ENCODE data around the gene FUZ. TPM values are rescaled to one million over a fixed set of nuclear protein-coding genes. Genes with fewer than 3 reads are reported as not detected.

Gene FUZ
- total and polyA plus RNA-seq, 9 donors, result 14.6 to 23.8 (median 17.4) TPM

GRCh38 chr19:49799271-49799797 is 13.8 kb downstream of the FUZ start:
- Histone ChIP-seq H3K9me3 (replicated peaks; ENCODE audit: control insufficient read depth, low read depth, low read length) (no peaks in the 10 kb centered on the region), H3K27ac (ENCODE audit: low read length) (no peak overlapping the region), H3K4me3 (ENCODE audit: low read length) (no peak overlapping the region), H3K4me1 (ENCODE audit: control insufficient read depth, insufficient read depth, low read length) (peaks cover 19% of the 10 kb centered on the region), H3K27me3 (ENCODE audit: control insufficient read depth, insufficient read depth, low read length) (no peaks in the 10 kb centered on the region), H3K36me3 (ENCODE audit: control insufficient read depth, insufficient read depth, low read length) (peaks cover 83% of the 10 kb centered on the region)
- DNase-seq, result no peak
- 87% methylated on average over 28 of the region's 28 CpGs for WGBS (ENCODE audit: insufficient coverage)

DNA sequence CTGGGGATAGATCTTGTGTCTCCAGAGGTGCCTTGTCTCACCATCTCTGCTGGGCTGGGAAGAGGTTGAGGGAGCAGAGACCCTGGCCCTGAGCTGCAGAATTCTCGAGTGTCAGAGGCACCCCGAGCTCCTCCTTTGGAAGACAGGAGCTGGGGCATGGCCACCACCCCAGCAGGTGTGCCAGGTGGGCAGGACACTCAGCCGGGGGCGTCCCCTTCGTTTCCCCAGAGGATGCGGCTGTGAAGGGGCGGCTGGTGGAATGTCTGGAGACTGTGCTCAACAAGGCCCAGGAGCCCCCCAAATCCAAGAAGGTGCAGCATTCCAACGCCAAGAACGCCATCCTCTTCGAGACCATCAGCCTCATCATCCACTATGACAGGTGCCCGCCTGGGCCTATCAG is 14.5 kb downstream of the FUZ start:
- H3K27me3 ChIP-seq (ENCODE audit: control insufficient read depth, insufficient read depth, low read length), result no peaks in the 10 kb centered on the region
- H3K36me3 ChIP-seq (ENCODE audit: control insufficient read depth, insufficient read depth, low read length), result peaks cover 82% of the 10 kb centered on the region
- H3K4me1 ChIP-seq (ENCODE audit: control insufficient read depth, insufficient read depth, low read length), result peaks cover 19% of the 10 kb centered on the region
- WGBS (ENCODE audit: insufficient coverage), result 90% methylated on average over 6 of the region's 11 CpGs
- no peak overlapping the region for H3K4me3 ChIP-seq (ENCODE audit: low read length)
- H3K27ac ChIP-seq (ENCODE audit: low read length), result no peak overlapping the region
- DNase-seq, result no peak
- no peaks in the 10 kb centered on the region for H3K9me3 ChIP-seq (replicated peaks; ENCODE audit: control insufficient read depth, low read depth, low read length)

DNA sequence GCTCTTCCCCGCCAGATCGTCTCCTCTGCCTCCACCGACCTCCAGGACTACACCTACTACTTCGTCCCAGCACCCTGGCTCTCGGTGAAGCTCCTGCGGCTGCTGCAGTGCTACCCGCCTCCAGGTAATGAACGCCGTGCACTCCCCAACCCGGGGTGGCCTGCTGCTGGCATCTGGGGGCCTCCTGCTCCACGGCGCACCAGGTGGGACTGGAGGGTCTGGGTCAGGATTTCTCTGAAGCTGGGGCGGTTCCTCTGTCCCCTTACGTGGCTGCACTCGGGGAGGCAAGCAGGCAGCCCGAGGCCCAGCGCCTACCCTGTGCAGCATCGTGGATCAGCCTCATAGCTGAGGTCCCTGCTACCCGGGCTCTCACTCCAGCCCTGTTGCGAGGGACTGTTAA is 17.5 kb downstream of the FUZ start:
- Histone ChIP-seq H3K9me3 (replicated peaks; ENCODE audit: control insufficient read depth, low read depth, low read length) (no peaks in the 10 kb centered on the region), H3K27me3 (ENCODE audit: control insufficient read depth, insufficient read depth, low read length) (no peaks in the 10 kb centered on the region), H3K27ac (ENCODE audit: low read length) (no peak overlapping the region), H3K4me1 (ENCODE audit: control insufficient read depth, insufficient read depth, low read length) (no peaks in the 10 kb centered on the region), H3K4me3 (ENCODE audit: low read length) (no peak overlapping the region), H3K36me3 (ENCODE audit: control insufficient read depth, insufficient read depth, low read length) (peaks cover 92% of the 10 kb centered on the region)
- 92% methylated on average over 16 of the region's 20 CpGs for WGBS (ENCODE audit: insufficient coverage)
- no peak for DNase-seq

DNA sequence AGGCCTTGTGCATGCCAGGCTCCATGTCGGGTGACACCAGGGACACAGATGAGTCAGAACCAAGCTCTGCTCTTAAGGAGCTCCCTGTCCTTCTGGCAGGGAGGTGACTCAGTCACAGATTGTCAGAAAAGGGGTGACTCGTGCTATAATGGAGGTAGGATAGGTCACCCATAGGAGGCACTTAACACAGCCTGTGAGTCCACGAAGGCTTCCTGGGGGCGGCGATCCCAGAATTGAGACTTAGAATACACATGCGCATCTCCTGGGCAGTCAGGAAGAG is 19.6 kb downstream of the FUZ start:
- no peaks in the 10 kb centered on the region for H3K4me1 ChIP-seq (ENCODE audit: control insufficient read depth, insufficient read depth, low read length)
- DNase-seq, result no peak
- 89% methylated on average over 5 of the region's 6 CpGs for whole genome bisulfite sequencing (ENCODE audit: insufficient coverage)

GRCh38 chr19:49792829-49793560 is 20.1 kb downstream of the FUZ start:
- H3K4me1 ChIP-seq (ENCODE audit: control insufficient read depth, insufficient read depth, low read length), result no peaks in the 10 kb centered on the region
- 92% methylated on average over 16 of the region's 22 CpGs for WGBS (ENCODE audit: insufficient coverage)

More for the DNA sequence above, 19.6 kb downstream of the FUZ start:
- Histone ChIP-seq H3K9me3 (replicated peaks; ENCODE audit: control insufficient read depth, low read depth, low read length) (no peaks in the 10 kb centered on the region), H3K27me3 (ENCODE audit: control insufficient read depth, insufficient read depth, low read length) (no peaks in the 10 kb centered on the region), H3K27ac (ENCODE audit: low read length) (no peak overlapping the region), H3K4me3 (ENCODE audit: low read length) (no peak overlapping the region), H3K36me3 (ENCODE audit: control insufficient read depth, insufficient read depth, low read length) (peaks cover 84% of the 10 kb centered on the region)

DNA sequence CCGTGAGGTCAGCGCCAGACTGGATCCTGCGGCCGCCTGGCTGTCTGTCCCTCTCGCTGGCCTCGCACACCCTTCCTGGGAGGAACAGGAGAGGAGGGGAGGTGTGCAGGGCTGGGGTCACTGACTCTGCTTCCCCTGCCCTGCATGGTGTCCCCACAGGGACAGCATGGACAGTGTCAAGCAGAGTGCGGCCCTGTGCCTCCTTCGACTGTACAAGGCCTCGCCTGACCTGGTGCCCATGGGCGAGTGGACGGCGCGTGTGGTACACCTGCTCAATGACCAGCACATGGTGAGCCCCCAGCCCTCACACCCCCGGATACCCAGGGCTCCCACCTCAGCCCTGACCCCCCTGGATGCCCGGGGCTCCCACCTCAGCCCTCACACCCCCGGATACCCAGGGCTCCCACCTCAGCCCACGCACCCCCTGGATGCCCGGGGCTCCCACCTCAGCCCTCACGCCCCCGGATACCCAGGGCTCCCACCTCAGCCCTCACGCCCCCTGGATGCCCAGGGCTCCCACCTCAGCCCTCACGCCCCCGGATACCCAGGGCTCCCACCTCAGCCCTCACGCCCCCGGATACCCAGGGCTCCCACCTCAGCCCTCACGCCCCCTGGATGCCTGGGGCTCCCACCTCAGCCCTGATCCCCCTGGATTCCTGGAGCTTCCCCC is 21.2 kb downstream of the FUZ start:
- H3K27ac ChIP-seq (ENCODE audit: low read length), result no peak overlapping the region
- WGBS (ENCODE audit: insufficient coverage), result 91% methylated on average over 25 of the region's 26 CpGs
- H3K4me1 ChIP-seq (ENCODE audit: control insufficient read depth, insufficient read depth, low read length), result peaks cover 2% of the 10 kb centered on the region
- H3K4me3 ChIP-seq (ENCODE audit: low read length), result no peak overlapping the region
- no peak for DNase-seq
- no peaks in the 10 kb centered on the region for H3K27me3 ChIP-seq (ENCODE audit: control insufficient read depth, insufficient read depth, low read length)
- no peaks in the 10 kb centered on the region for H3K9me3 ChIP-seq (replicated peaks; ENCODE audit: control insufficient read depth, low read depth, low read length)
- H3K36me3 ChIP-seq (ENCODE audit: control insufficient read depth, insufficient read depth, low read length), result peaks cover 80% of the 10 kb centered on the region

More at GRCh38 chr19:49792829-49793560, 20.1 kb downstream of the FUZ start:
- DNase-seq, result no peak
- Histone ChIP-seq H3K36me3 (ENCODE audit: control insufficient read depth, insufficient read depth, low read length) (peaks cover 83% of the 10 kb centered on the region), H3K27me3 (ENCODE audit: control insufficient read depth, insufficient read depth, low read length) (no peaks in the 10 kb centered on the region), H3K9me3 (replicated peaks; ENCODE audit: control insufficient read depth, low read depth, low read length) (no peaks in the 10 kb centered on the region), H3K4me3 (ENCODE audit: low read length) (no peak overlapping the region), H3K27ac (ENCODE audit: low read length) (no peak overlapping the region)

- peak; percentile 25 for DNase-seq
Observed at GRCh38 chr19:49790866-49791265, 22.2 kb downstream of the FUZ start.

GRCh38 chr19:49788857-49789256 is 24.2 kb downstream of the FUZ start:
- Histone ChIP-seq H3K27me3 (ENCODE audit: control insufficient read depth, insufficient read depth, low read length) (no peaks in the 10 kb centered on the region), H3K36me3 (ENCODE audit: control insufficient read depth, insufficient read depth, low read length) (peaks cover 65% of the 10 kb centered on the region), H3K4me3 (ENCODE audit: low read length) (no peak overlapping the region), H3K27ac (ENCODE audit: low read length) (no peak overlapping the region), H3K4me1 (ENCODE audit: control insufficient read depth, insufficient read depth, low read length) (peaks cover 9% of the 10 kb centered on the region), H3K9me3 (replicated peaks; ENCODE audit: control insufficient read depth, low read depth, low read length) (no peaks in the 10 kb centered on the region)
- WGBS (ENCODE audit: insufficient coverage), result 88% methylated on average over 9 of the region's 10 CpGs
- no peak for DNase-seq

More at GRCh38 chr19:49790866-49791265, 22.2 kb downstream of the FUZ start:
- H3K36me3 ChIP-seq (ENCODE audit: control insufficient read depth, insufficient read depth, low read length), result peaks cover 73% of the 10 kb centered on the region
- H3K9me3 ChIP-seq (replicated peaks; ENCODE audit: control insufficient read depth, low read depth, low read length), result no peaks in the 10 kb centered on the region
- no peak overlapping the region for H3K4me3 ChIP-seq (ENCODE audit: low read length)
- H3K27me3 ChIP-seq (ENCODE audit: control insufficient read depth, insufficient read depth, low read length), result no peaks in the 10 kb centered on the region
- WGBS (ENCODE audit: insufficient coverage), result 77% methylated on average over 6 of the region's 9 CpGs
- H3K27ac ChIP-seq (ENCODE audit: low read length), result no peak overlapping the region
- peaks cover 9% of the 10 kb centered on the region for H3K4me1 ChIP-seq (ENCODE audit: control insufficient read depth, insufficient read depth, low read length)

- Histone ChIP-seq H3K9me3 (replicated peaks; ENCODE audit: control insufficient read depth, low read depth, low read length) (no peaks in the 10 kb centered on the region), H3K36me3 (ENCODE audit: control insufficient read depth, insufficient read depth, low read length) (peaks cover 67% of the 10 kb centered on the region), H3K27ac (ENCODE audit: low read length) (no peak overlapping the region), H3K4me3 (ENCODE audit: low read length) (no peak overlapping the region), H3K4me1 (ENCODE audit: control insufficient read depth, insufficient read depth, low read length) (peaks cover 9% of the 10 kb centered on the region), H3K27me3 (ENCODE audit: control insufficient read depth, insufficient read depth, low read length) (no peaks in the 10 kb centered on the region)
- no peak for DNase-seq
- 97% methylated on average over 3 of the region's 5 CpGs for WGBS (ENCODE audit: insufficient coverage)
Observed at GRCh38 chr19:49787746-49788145, 25.3 kb downstream of the FUZ start.

DNA sequence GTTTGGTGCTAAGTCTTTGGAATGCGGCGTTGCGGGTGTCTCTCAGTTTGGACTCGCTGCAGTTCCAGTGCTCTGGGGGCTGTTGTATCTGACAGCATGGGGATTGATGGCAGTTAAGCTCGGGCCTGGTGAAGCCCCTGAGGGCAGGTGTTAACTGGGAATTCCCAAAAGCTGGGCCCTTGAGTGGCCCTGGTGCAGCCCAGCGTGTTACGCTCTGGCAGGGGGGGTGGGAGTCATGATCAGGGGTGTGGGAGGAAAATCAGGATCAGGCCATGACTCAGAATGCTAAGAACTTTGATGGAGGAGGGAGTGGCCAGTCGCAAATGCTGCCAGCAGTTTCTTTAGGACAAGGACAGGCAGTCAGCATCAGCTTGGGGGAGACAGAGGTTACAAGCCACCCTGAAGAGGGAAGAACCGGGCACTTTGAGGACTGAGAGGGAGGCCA is 26.7 kb downstream of the FUZ start:
- H3K27ac ChIP-seq (ENCODE audit: low read length), result peak overlapping the region; percentile 20
- 51% methylated on average over 9 of the region's 9 CpGs for WGBS (ENCODE audit: insufficient coverage)
- no peak overlapping the region for H3K4me3 ChIP-seq (ENCODE audit: low read length)
- peaks cover 9% of the 10 kb centered on the region for H3K4me1 ChIP-seq (ENCODE audit: control insufficient read depth, insufficient read depth, low read length)
- no peaks in the 10 kb centered on the region for H3K27me3 ChIP-seq (ENCODE audit: control insufficient read depth, insufficient read depth, low read length)
- peaks cover 65% of the 10 kb centered on the region for H3K36me3 ChIP-seq (ENCODE audit: control insufficient read depth, insufficient read depth, low read length)
- DNase-seq, result no peak
- no peaks in the 10 kb centered on the region for H3K9me3 ChIP-seq (replicated peaks; ENCODE audit: control insufficient read depth, low read depth, low read length)
